Mesenchymal stem cell (in vitro differentiated cells and primary cell): ENCODE results near the gene ACOX3.
"Not testable (repeated sequence)": the region's sequence is repeated elsewhere in the genome, so short reads cannot be mapped to it uniquely, and the experiment has no call there.

ENCODE experiments used
- DNase-seq: peaks from one replicate; pipeline ENCODE4 v3.0.0-alpha.2; 2013
- H2AFZ ChIP-seq: one replicate; pipeline ENCODE4 v1.6.1; 2013; ENCODE audit warnings: low read depth, mild to moderate bottlenecking, control low read depth, inconsistent platforms, low read length, moderate library complexity
- H2AK5ac ChIP-seq: 2 replicates; pipeline ENCODE4 v1.6.1; 2013; ENCODE audit warnings: low read length, moderate library complexity, mild to moderate bottlenecking, inconsistent platforms; ENCODE audit not compliant: severe bottlenecking
- H2BK120ac ChIP-seq: one replicate; pipeline ENCODE4 v1.6.1; 2013; ENCODE audit warnings: low read depth, mild to moderate bottlenecking, inconsistent platforms, low read length, moderate library complexity
- H2BK12ac ChIP-seq, 2 experiments: one replicate each; pipeline ENCODE4 v1.6.1; 2013; ENCODE audit warnings: inconsistent platforms in 2 of 2, low read length in 2 of 2, mild to moderate bottlenecking in 2 of 2, moderate library complexity in 2 of 2, control low read depth in 1 of 2
- H2BK15ac ChIP-seq: one replicate; pipeline ENCODE4 v1.6.1; 2013; ENCODE audit warnings: mild to moderate bottlenecking, low read depth, inconsistent platforms; ENCODE audit not compliant: poor library complexity, severe bottlenecking
- H2BK5ac ChIP-seq: 2 replicates; pipeline ENCODE4 v1.6.1; 2013; ENCODE audit warnings: low read depth, mild to moderate bottlenecking, low read length, control low read depth, inconsistent platforms; ENCODE audit not compliant: poor library complexity, severe bottlenecking
- H3K14ac ChIP-seq, 2 experiments: one replicate each; pipeline ENCODE4 v1.6.1; 2013; ENCODE audit warnings: inconsistent platforms in 2 of 2, low read length in 2 of 2, control low read depth in 1 of 2, mild to moderate bottlenecking in 1 of 2, moderate library complexity in 1 of 2
- H3K18ac ChIP-seq, 2 experiments: one replicate each; pipeline ENCODE4 v1.6.1; 2013; ENCODE audit warnings: inconsistent platforms in 2 of 2, low read length in 2 of 2, control low read depth in 1 of 2, low read depth in 1 of 2, mild to moderate bottlenecking in 1 of 2
- H3K23ac ChIP-seq, 2 experiments: one replicate each; pipeline ENCODE4 v1.6.1; 2013; ENCODE audit warnings: inconsistent platforms in 2 of 2, low read length in 2 of 2, mild to moderate bottlenecking in 2 of 2, moderate library complexity in 2 of 2, control low read depth in 1 of 2
- H3K27ac ChIP-seq: 2 replicates; pipeline ENCODE4 v1.5.1; 2013; ENCODE audit warnings: mild to moderate bottlenecking, moderate library complexity, low read length, control low read depth, inconsistent platforms; ENCODE audit not compliant: poor library complexity, severe bottlenecking
- H3K27me3 ChIP-seq, 2 experiments: 2 replicates each; pipeline versions ENCODE4 v1.6.1 to v1.7.0; 2013; ENCODE audit warnings: low read length in 2 of 2, mild to moderate bottlenecking in 2 of 2, moderate library complexity in 2 of 2, control low read depth in 1 of 2, inconsistent platforms in 1 of 2; ENCODE audit not compliant: control insufficient read depth in 1 of 2, insufficient read depth in 1 of 2
- H3K36me3 ChIP-seq, 2 experiments: 2 replicates each; pipeline versions ENCODE4 v1.6.1 to v1.7.0; 2013; ENCODE audit warnings: low read length in 2 of 2, control low read depth in 1 of 2, inconsistent platforms in 1 of 2, low read depth in 1 of 2, mild to moderate bottlenecking in 1 of 2; ENCODE audit not compliant: insufficient read depth in 2 of 2, control insufficient read depth in 1 of 2
- H3K4ac ChIP-seq, 2 experiments: one replicate each; pipeline ENCODE4 v1.6.1; 2013; ENCODE audit warnings: inconsistent platforms in 2 of 2, low read length in 2 of 2, mild to moderate bottlenecking in 2 of 2, moderate library complexity in 2 of 2, control low read depth in 1 of 2, low read depth in 1 of 2
- H3K4me1 ChIP-seq: 2 replicates; pipeline ENCODE4 v1.6.1; 2013; ENCODE audit warnings: low read depth, low read length, control low read depth; ENCODE audit not compliant: control insufficient read depth, insufficient read depth
- H3K4me2 ChIP-seq: 2 replicates; pipeline ENCODE4 v1.6.1; 2013; ENCODE audit warnings: low read length, mild to moderate bottlenecking, inconsistent platforms; ENCODE audit not compliant: poor library complexity, severe bottlenecking
- H3K4me3 ChIP-seq, 2 experiments: 2 replicates each; pipeline versions ENCODE4 v1.5.1 to v1.7.0; 2013; ENCODE audit warnings: low read length in 2 of 2, mild to moderate bottlenecking in 2 of 2, control low read depth in 1 of 2, low read depth in 1 of 2; ENCODE audit not compliant: insufficient read depth in 1 of 2
- H3K79me1 ChIP-seq: replicated peaks from 2 replicates; pipeline ENCODE4 v1.6.1; 2013; ENCODE audit warnings: mild to moderate bottlenecking, control low read depth, low read length, inconsistent platforms; ENCODE audit not compliant: poor library complexity, severe bottlenecking
- H3K9ac ChIP-seq: 2 replicates; pipeline ENCODE4 v1.7.0; 2013; ENCODE audit warnings: mild to moderate bottlenecking, low read length, moderate library complexity
- H3K9me3 ChIP-seq: 2 replicates; pipeline ENCODE4 v1.7.0; 2013; ENCODE audit warnings: mild to moderate bottlenecking, low read length; ENCODE audit not compliant: control insufficient read depth
- H4K8ac ChIP-seq: one replicate; pipeline ENCODE4 v1.6.1; 2013; ENCODE audit warnings: inconsistent platforms, mild to moderate bottlenecking, low read length, moderate library complexity
- H4K91ac ChIP-seq: one replicate; pipeline ENCODE4 v1.6.1; 2013; ENCODE audit warnings: mild to moderate bottlenecking, low read length, inconsistent platforms
- WGBS: methylation state at CpG from one replicate; pipeline ENCODE4 v1.1.7; 2013; ENCODE audit warnings: mixed read lengths; 5-methylcytosine and 5-hydroxymethylcytosine counted together

Gene ACOX3

GRCh38 chr4:8387615-8388527, 52.7 kb downstream of the ACOX3 start:
- no peak overlapping the region for H3K18ac ChIP-seq
- H3K4ac ChIP-seq = no peak overlapping the region
- peaks cover 50 to 65% of the 10 kb centered on the region in 2 experiments for H3K36me3 ChIP-seq
- H3K9ac ChIP-seq = no peak overlapping the region
- H4K8ac ChIP-seq = no peak overlapping the region
- no peak overlapping the region for H2BK15ac ChIP-seq
- H3K14ac ChIP-seq = peak overlapping the region in 1 of 2 experiments; percentile 19
- H3K27ac ChIP-seq = no peak overlapping the region
- no peaks in the 10 kb centered on the region for H3K27me3 ChIP-seq
- no peaks in the 10 kb centered on the region for H3K9me3 ChIP-seq
- H3K79me1 ChIP-seq = no peaks in the 10 kb centered on the region
- no peak overlapping the region for H3K4me3 ChIP-seq
- WGBS = 93% methylated on average over 33 of the region's 33 CpGs
- H2BK120ac ChIP-seq = no peak overlapping the region
- no peak overlapping the region for H4K91ac ChIP-seq
- DNase-seq = no peak
- H2BK12ac ChIP-seq = no peak overlapping the region
- H3K4me1 ChIP-seq = peaks cover 45% of the 10 kb centered on the region
- no peak overlapping the region for H2BK5ac ChIP-seq
- no peak overlapping the region for H3K23ac ChIP-seq
- no peak overlapping the region for H2AFZ ChIP-seq
- H2AK5ac ChIP-seq = no peak overlapping the region
- H3K4me2 ChIP-seq = no peak overlapping the region

- no peak overlapping the region for H3K4me2 ChIP-seq
- H4K91ac ChIP-seq = no peak overlapping the region
- no peak for DNase-seq
- H3K18ac ChIP-seq = no peak overlapping the region
- no peak overlapping the region for H2BK5ac ChIP-seq
- no peak overlapping the region for H3K14ac ChIP-seq
- H3K36me3 ChIP-seq = peaks cover 53 to 65% of the 10 kb centered on the region in 2 experiments
- no peaks in the 10 kb centered on the region for H3K27me3 ChIP-seq
- H3K4me3 ChIP-seq = no peak overlapping the region
- H2BK12ac ChIP-seq = no peak overlapping the region
- no peak overlapping the region for H2BK120ac ChIP-seq
- H4K8ac ChIP-seq = no peak overlapping the region
- H2AK5ac ChIP-seq = no peak overlapping the region
- no peak overlapping the region for H2BK15ac ChIP-seq
- no peaks in the 10 kb centered on the region for H3K9me3 ChIP-seq
- H3K9ac ChIP-seq = no peak overlapping the region
- H2AFZ ChIP-seq = no peak overlapping the region
- H3K27ac ChIP-seq = no peak overlapping the region
- peaks cover 40% of the 10 kb centered on the region for H3K4me1 ChIP-seq
- no peak overlapping the region for H3K4ac ChIP-seq
- no peak overlapping the region for H3K23ac ChIP-seq
- WGBS = 94% methylated on average over 22 of the region's 22 CpGs
- H3K79me1 ChIP-seq = no peaks in the 10 kb centered on the region
Measured at GRCh38 chr4:8387194-8387593, 53.3 kb downstream of the ACOX3 start.

GRCh38 chr4:8386731-8387130, 53.8 kb downstream of the ACOX3 start:
- no peak overlapping the region for H3K4me2 ChIP-seq
- no peak overlapping the region for H3K4ac ChIP-seq
- DNase-seq = no peak
- peaks cover 38% of the 10 kb centered on the region for H3K4me1 ChIP-seq
- H2BK15ac ChIP-seq = no peak overlapping the region
- no peak overlapping the region for H3K27ac ChIP-seq
- H3K23ac ChIP-seq = no peak overlapping the region
- no peaks in the 10 kb centered on the region for H3K27me3 ChIP-seq
- no peaks in the 10 kb centered on the region for H3K79me1 ChIP-seq
- H2BK5ac ChIP-seq = no peak overlapping the region
- no peak overlapping the region for H2AK5ac ChIP-seq
- H3K18ac ChIP-seq = no peak overlapping the region
- H2BK12ac ChIP-seq = no peak overlapping the region
- H2BK120ac ChIP-seq = no peak overlapping the region
- no peak overlapping the region for H2AFZ ChIP-seq
- H3K4me3 ChIP-seq = no peak overlapping the region
- H3K36me3 ChIP-seq = peaks cover 54 to 65% of the 10 kb centered on the region in 2 experiments
- H3K14ac ChIP-seq = no peak overlapping the region
- H3K9me3 ChIP-seq = no peaks in the 10 kb centered on the region
- H4K91ac ChIP-seq = no peak overlapping the region
- no peak overlapping the region for H4K8ac ChIP-seq
- 96% methylated on average over 24 of the region's 24 CpGs for WGBS
- no peak overlapping the region for H3K9ac ChIP-seq

GRCh38 chr4:8386131-8386530, 54.4 kb downstream of the ACOX3 start:
- H3K27me3 ChIP-seq, H3K9ac ChIP-seq, H3K23ac ChIP-seq, H3K79me1 ChIP-seq, H3K4me3 ChIP-seq, H3K27ac ChIP-seq, H3K18ac ChIP-seq, H4K91ac ChIP-seq, H2BK5ac ChIP-seq, H4K8ac ChIP-seq, H2AFZ ChIP-seq, H3K4ac ChIP-seq, H2AK5ac ChIP-seq, H3K14ac ChIP-seq, H3K4me2 ChIP-seq, H2BK15ac ChIP-seq, DNase-seq, H3K9me3 ChIP-seq, H2BK12ac ChIP-seq, H2BK120ac ChIP-seq: not testable (repeated sequence)
- Histone ChIP-seq H3K36me3 (peaks cover 55 to 63% of the 10 kb centered on the region in 2 experiments), H3K4me1 (peaks cover 36% of the 10 kb centered on the region)
- WGBS = 96% methylated on average over 13 of the region's 13 CpGs
